Endothelial cell of umbilical vein (primary cell): ENCODE results near the gene ANKRD27. TPM values are rescaled to one million over a fixed set of nuclear protein-coding genes. Genes with fewer than 3 reads are reported as not detected.

Experiments
- BruUV-seq: library from RNA; stranded (reverse); fragments of 400-500 nt; replicated peaks from 2 replicates; lab custom pipeline; 2021; lab: Mats Ljungman, UMichigan
- CTCF ChIA-PET: fragments of 300-600, 350-600 bp; sonication (Branson Sonifier 250); formaldehyde crosslinking; loops from one replicate; lab custom pipeline; 2021; ENCODE audit warnings: antibody characterized with exemption, inconsistent platforms; lab: Charles Lee
- POLR2A ChIA-PET: fragments of 300-600, 350-600 bp; sonication (Branson Sonifier 250); formaldehyde crosslinking; loops from one replicate; lab custom pipeline; 2021; ENCODE audit warnings: antibody characterized with exemption, inconsistent platforms; lab: Charles Lee
- DNase-seq: peaks from one replicate; pipeline ENCODE4 v3.0.0-alpha.2; 2011; ENCODE audit warnings: low read depth, low spot score
- FAIRE-seq: peaks from 2 replicates; lab custom pipeline; 2011; peaks lifted over from hg19 to GRCh38; lab: Jason Lieb, UNC
- H2AFZ ChIP-seq: 2 replicates; pipeline ENCODE4 v1.6.0; 2012; ENCODE audit warnings: low read depth, low read length, control low read depth, inconsistent platforms
- H3K27ac ChIP-seq: 2 replicates; pipeline ENCODE4 v1.5.1; 2011; ENCODE audit warnings: low read depth, mild to moderate bottlenecking, control low read depth, low read length, moderate library complexity; ENCODE audit not compliant: insufficient read depth
- H3K27me3 ChIP-seq, 2 experiments: 2 replicates each; pipeline versions ENCODE4 v1.6.0 to v1.6.1; 2011; ENCODE audit warnings: low read length in 2 of 2, mixed read lengths in 1 of 2; ENCODE audit not compliant: control insufficient read depth in 2 of 2, insufficient read depth in 2 of 2
- H3K36me3 ChIP-seq, 2 experiments: 2 replicates in 1 of 2; 3 replicates in 1 of 2; pipeline ENCODE4 v1.5.1; 2011; ENCODE audit warnings: low read length in 2 of 2, mild to moderate bottlenecking in 1 of 2, moderate library complexity in 1 of 2; ENCODE audit not compliant: control insufficient read depth in 2 of 2, insufficient read depth in 2 of 2; ENCODE audit errors: extremely low read depth in 1 of 2
- H3K4me1 ChIP-seq: 3 replicates; pipeline ENCODE4 v1.5.1; 2011; ENCODE audit warnings: mild to moderate bottlenecking, low read length; ENCODE audit not compliant: control insufficient read depth, insufficient read depth; ENCODE audit errors: extremely low read depth
- H3K4me2 ChIP-seq: 2 replicates; pipeline ENCODE4 v1.6.1; 2011; ENCODE audit warnings: low read length, control low read depth, mixed read lengths; ENCODE audit not compliant: insufficient read depth
- H3K4me3 ChIP-seq, 3 experiments: fragments of 200-600 bp in 1 of 3; sonication (generic), shearing (Covaris generic) in 1 of 3; replicated peaks in 1 of 3; 2 replicates each; pipeline ENCODE4 v1.5.1; 2011 to 2016; ENCODE audit warnings: control low read depth in 3 of 3, low read length in 3 of 3, mild to moderate bottlenecking in 2 of 3, inconsistent platforms in 1 of 3, low read depth in 1 of 3, moderate library complexity in 1 of 3; ENCODE audit not compliant: insufficient read depth in 1 of 3
- H3K79me2 ChIP-seq: 2 replicates; pipeline ENCODE4 v1.6.0; 2012; ENCODE audit warnings: low read length, inconsistent platforms; ENCODE audit not compliant: control insufficient read depth, insufficient read depth
- H3K9ac ChIP-seq: replicated peaks from 2 replicates; pipeline ENCODE3; 2011; ENCODE audit warnings: low read length, control low read depth; ENCODE audit not compliant: insufficient read depth; ENCODE audit errors: extremely low read depth
- H3K9me1 ChIP-seq: replicated peaks from 3 replicates; pipeline ENCODE4 v1.6.0; 2011; ENCODE audit warnings: mild to moderate bottlenecking, low read length; ENCODE audit not compliant: control insufficient read depth, insufficient read depth; ENCODE audit errors: extremely low read depth
- H3K9me3 ChIP-seq: replicated peaks from 2 replicates; pipeline ENCODE4 v1.5.1; 2012; ENCODE audit warnings: low read length, inconsistent platforms; ENCODE audit not compliant: control insufficient read depth, insufficient read depth
- H4K20me1 ChIP-seq: replicated peaks from 2 replicates; pipeline ENCODE3; 2011; ENCODE audit warnings: mild to moderate bottlenecking, low read length; ENCODE audit not compliant: control insufficient read depth, insufficient read depth; ENCODE audit errors: extremely low read depth
- CTCF ChIP-seq, 2 donors: IDR thresholded peaks; 1 replicate in 1 of 2; 2 replicates in 1 of 2; pipeline ENCODE4 v1.5.1; 2011; ENCODE audit warnings: low read length in 2 of 2, mild to moderate bottlenecking in 2 of 2, moderate library complexity in 2 of 2, control low read depth in 1 of 2, inconsistent platforms in 1 of 2, low read depth in 1 of 2; ENCODE audit not compliant: insufficient read depth in 1 of 2; ENCODE audit errors: extremely low read depth in 1 of 2
- EZH2 ChIP-seq: IDR thresholded peaks from 2 replicates; pipeline ENCODE4 v1.6.1; 2012; ENCODE audit warnings: borderline replicate concordance, low read depth, mild to moderate bottlenecking, moderate library complexity, low read length, inconsistent platforms; ENCODE audit not compliant: severe bottlenecking
- FOS ChIP-seq: IDR thresholded peaks from 2 replicates; pipeline ENCODE4 v1.6.1; 2011; ENCODE audit warnings: mild to moderate bottlenecking, low read length, moderate library complexity, borderline replicate concordance; ENCODE audit not compliant: insufficient read depth
- GATA2 ChIP-seq: IDR thresholded peaks from 2 replicates; pipeline ENCODE4 v1.7.0; 2011; ENCODE audit warnings: low read depth, mild to moderate bottlenecking, moderate library complexity, mixed read lengths, low read length; ENCODE audit not compliant: insufficient read length, insufficient read depth
- JUN ChIP-seq: IDR thresholded peaks from 2 replicates; pipeline ENCODE4 v1.6.1; 2011; ENCODE audit warnings: borderline replicate concordance, low read depth; ENCODE audit not compliant: insufficient read length, insufficient read depth
- MAX ChIP-seq: IDR thresholded peaks from 2 replicates; pipeline ENCODE4 v1.6.1; 2011; ENCODE audit not compliant: insufficient read depth, insufficient read length
- MYC ChIP-seq: IDR thresholded peaks from one replicate; pipeline ENCODE4 v1.6.1; 2011; ENCODE audit warnings: mild to moderate bottlenecking, low read depth, low read length
- POLR2A ChIP-seq: IDR thresholded peaks from 2 replicates; pipeline ENCODE4 v1.6.1; 2012; ENCODE audit warnings: low read depth, mild to moderate bottlenecking, control low read depth, low read length
- POLR2AphosphoS5 ChIP-seq: IDR thresholded peaks from 2 replicates; pipeline ENCODE4 v1.6.1; 2012; ENCODE audit warnings: low read depth, mild to moderate bottlenecking, control low read depth, low read length, moderate library complexity; ENCODE audit not compliant: insufficient read depth
- dilution Hi-C: fragments of 300-500 bp; cut with MboI; formaldehyde crosslinking; loops from one replicate; pipeline ENCODE4 v1.15.0; 2019; ENCODE audit warnings: low sequenced_read_pairs; ENCODE audit not compliant: extremely low pct_ligation_motif_present
- intact Hi-C: fragments of 100-400 bp; cut with micrococcal nuclease; formaldehyde crosslinking; loops from one replicate; pipeline ENCODE4 v1.10.0; 2022
- polyA plus RNA-seq, 4 experiments: library from polyadenylated mRNA; depleted of rRNA in 3 of 4; stranded (reverse) in 3 of 4; unstranded in 1 of 4; fragments of >200 nt; gene quantifications; 2 replicates each; pipeline versions ENCODE4 v1.2.1 to v1.2.3, GENCODE V29; 2011 to 2012; ENCODE audit warnings: missing spikeins in 1 of 4
- total RNA-seq: library from RNA; stranded (reverse); gene quantifications from 2 replicates; pipeline ENCODE4 v1.2.3, GENCODE V29; 2021

ANKRD27 gene
- total and polyA plus RNA-seq, 2 donors (not counting 3 experiments of a cell fraction or from before 2014, with no cell fraction given) = 18.3 to 37.4 TPM

- no peak overlapping the region for H3K27ac ChIP-seq
- no peak overlapping the region for H3K4me2 ChIP-seq
- FAIRE-seq (no peak), DNase-seq (no peak)
- H4K20me1 ChIP-seq = no peaks in the 10 kb centered on the region
- BruUV-seq = no TSS peak
- H3K9ac ChIP-seq = no peak overlapping the region
- H2AFZ ChIP-seq = no peak overlapping the region
- no peaks in the 10 kb centered on the region for H3K79me2 ChIP-seq
- peaks cover 5 to 29% of the 10 kb centered on the region in 2 experiments for H3K36me3 ChIP-seq
- TF ChIP-seq FOS (no peak), MYC (no peak), POLR2A (no peak), MAX (no peak), GATA2 (no peak), CTCF (IDR thresholded peaks at IDR 0.05; ENCODE audit: extremely low read depth in 1 of 2, insufficient read depth in 1 of 2, low read depth in 1 of 2, low read length in 2 of 2) (no peak), JUN (no peak), POLR2AphosphoS5 (no peak), EZH2 (no peak)
- H3K4me1 ChIP-seq = no peaks in the 10 kb centered on the region
- no peak overlapping the region for H3K4me3 ChIP-seq
- no peaks in the 10 kb centered on the region for H3K9me1 ChIP-seq
- dilution Hi-C loops = no loop called here
- CTCF ChIA-PET = no interaction called here
- no peaks in the 10 kb centered on the region for H3K27me3 ChIP-seq
- H3K9me3 ChIP-seq = no peaks in the 10 kb centered on the region
- POLR2A ChIA-PET = no interaction called here
- intact Hi-C loops = no loop called here
Measured at GRCh38 chr19:32622002-32622401, 53.0 kb downstream of the ANKRD27 start.
